ENCODE data around the gene ARHGEF19.

GRCh38 chr1:16155537-16156410, 56.7 kb downstream of the ARHGEF19 start, which contains the start of gene EPHA2:
- no peak for TF ChIP-seq EZH2 (IDR thresholded peaks at IDR 0.05; ENCODE audit: borderline replicate concordance, control insufficient read depth, low read depth, low read length)
- TF ChIP-seq TARDBP (IDR thresholded peaks at IDR 0.05; ENCODE audit: borderline replicate concordance), result no peak
- no peak for TF ChIP-seq POLR2AphosphoS5 (IDR thresholded peaks at IDR 0.05; ENCODE audit: low read length)
- no peak for TF ChIP-seq POLR2A (IDR thresholded peaks at IDR 0.05; ENCODE audit: low read depth, low read length)
- no peak for TF ChIP-seq SRF (IDR thresholded peaks at IDR 0.05; ENCODE audit: low read depth in 2 of 2, low read length in 2 of 2)
- TF ChIP-seq ZNF207 (IDR thresholded peaks at IDR 0.05; ENCODE audit: borderline replicate concordance), result no peak
- no peak for TF ChIP-seq USF2 (IDR thresholded peaks at IDR 0.05; ENCODE audit: borderline replicate concordance, low read depth, low read length)
- no peak for TF ChIP-seq ZBTB33 (IDR thresholded peaks at IDR 0.05)
- no peak for TF ChIP-seq E2F4 (IDR thresholded peaks at IDR 0.05; ENCODE audit: low read depth, low read length)
- no peak for TF ChIP-seq BRCA1 (IDR thresholded peaks at IDR 0.05; ENCODE audit: low read depth, low read length)

Data from GM12878 (cell line).